Activated T-cell treated with anti-CD3 and anti-CD28 coated beads, Interleukin-2, amount 50 U/mL, for 4 hours (primary cell): ENCODE results near the gene PYM1. TPM values are rescaled to one million over a fixed set of nuclear protein-coding genes. Genes with fewer than 3 reads are reported as not detected.
A peak's percentile ranks its signal among the peaks of the same experiment; 100 is the strongest.

ENCODE experiments used
- ATAC-seq, 2 donors: fragments of 200-7000 bp; cut with Tn5 transposase; one replicate each; pipeline ENCODE4 v1.10.0; 2021
- DNase-seq: peaks from one replicate; pipeline ENCODE4 v3.0.0-alpha.2; 2020
- H3K27me3 Mint-ChIP-seq: one replicate; pipeline ENCODE4 v1.8.0; 2021; ENCODE audit warnings: low read depth, mixed read lengths
- H3K36me3 Mint-ChIP-seq: one replicate; pipeline ENCODE4 v1.8.0; 2022; ENCODE audit warnings: mixed read lengths; ENCODE audit not compliant: insufficient read depth
- H3K4me1 Mint-ChIP-seq: one replicate; pipeline ENCODE4 v1.8.0; 2021; ENCODE audit warnings: low read depth, mixed read lengths
- H3K4me3 Mint-ChIP-seq: one replicate; pipeline ENCODE4 v1.8.0; 2021; ENCODE audit warnings: mild to moderate bottlenecking, moderate library complexity, mixed read lengths
- H3K9me3 Mint-ChIP-seq: one replicate; pipeline ENCODE4 v1.8.0; 2021; ENCODE audit warnings: mixed read lengths
- total RNA-seq, 3 donors: library from RNA; stranded (reverse); gene quantifications; one replicate each; pipeline ENCODE4 v1.2.1, GENCODE V29; 2021

The PYM1 gene
- total RNA-seq, 3 donors from 2014 or later, result 24.9 to 30.0 (median 28.4) TPM

DNA sequence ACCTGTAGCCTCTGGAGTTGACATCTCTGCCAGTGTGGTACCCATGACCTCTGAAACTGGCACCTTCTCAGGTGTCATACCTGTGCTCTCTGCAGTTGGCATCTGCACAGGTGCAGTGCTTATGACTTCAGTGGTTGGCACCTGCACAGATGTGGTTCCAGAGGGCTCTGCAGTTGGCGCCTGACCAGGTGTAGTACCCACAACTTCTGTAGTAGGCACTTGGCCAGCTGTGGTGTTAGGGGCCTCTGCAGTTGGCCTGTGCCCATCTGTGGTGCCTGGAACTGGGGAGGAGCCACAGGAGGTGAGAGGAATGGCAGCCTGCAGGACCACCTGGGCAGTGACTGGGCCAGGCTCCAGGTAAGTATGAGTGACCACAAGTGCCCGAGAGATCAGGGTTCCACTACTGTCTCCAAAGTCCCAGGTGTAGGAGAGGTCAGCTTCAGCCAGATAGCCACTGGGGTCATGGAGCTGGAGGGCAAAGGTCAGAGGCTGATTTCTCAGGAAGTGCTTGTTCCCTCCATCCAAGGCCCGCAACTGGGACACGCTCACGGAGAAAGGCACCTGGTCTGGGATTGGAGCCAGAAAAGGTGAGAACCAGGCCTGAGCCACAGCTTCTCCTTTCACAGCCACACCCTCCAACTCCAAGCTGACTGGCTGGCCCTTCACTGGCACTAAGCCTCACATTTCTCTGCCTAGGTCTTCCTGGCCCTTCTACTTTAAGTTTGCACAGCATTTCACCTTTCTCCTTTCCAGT lies 29.6 kb upstream of the PYM1 start:
- Mint-ChIP-seq H3K36me3 (peaks cover 20% of the 10 kb centered on the region), H3K9me3 (no peaks in the 10 kb centered on the region), H3K27me3 (no peaks in the 10 kb centered on the region), H3K4me3 (no peak overlapping the region), H3K4me1 (peaks cover 13% of the 10 kb centered on the region)
- DNase-seq (no peak), ATAC-seq (no peak)

- ATAC-seq, result peak; percentile 83 to 88
- peak; percentile 46 for DNase-seq
- no peaks in the 10 kb centered on the region for H3K27me3 Mint-ChIP-seq
- no peaks in the 10 kb centered on the region for H3K9me3 Mint-ChIP-seq
- H3K4me3 Mint-ChIP-seq, result no peak overlapping the region
- peaks cover 32% of the 10 kb centered on the region for H3K36me3 Mint-ChIP-seq
- peaks cover 13% of the 10 kb centered on the region for H3K4me1 Mint-ChIP-seq
Observed at GRCh38 chr12:55955800-55956508, 28.3 kb upstream of the PYM1 start.

GRCh38 chr12:55955344-55955743 lies 27.6 kb upstream of the PYM1 start:
- Mint-ChIP-seq H3K27me3 (no peaks in the 10 kb centered on the region), H3K4me1 (peaks cover 13% of the 10 kb centered on the region), H3K9me3 (no peaks in the 10 kb centered on the region), H3K36me3 (peaks cover 32% of the 10 kb centered on the region), H3K4me3 (no peak overlapping the region)
- DNase-seq (no peak), ATAC-seq (no peak)

- H3K36me3 Mint-ChIP-seq, result peaks cover 50% of the 10 kb centered on the region
- no peak overlapping the region for H3K4me3 Mint-ChIP-seq
- peaks cover 37% of the 10 kb centered on the region for H3K4me1 Mint-ChIP-seq
- peak; percentile 38 to 79 for ATAC-seq
- no peaks in the 10 kb centered on the region for H3K27me3 Mint-ChIP-seq
- H3K9me3 Mint-ChIP-seq, result no peaks in the 10 kb centered on the region
- no peak for DNase-seq
Observed at GRCh38 chr12:55946553-55946952, 18.9 kb upstream of the PYM1 start.

DNA sequence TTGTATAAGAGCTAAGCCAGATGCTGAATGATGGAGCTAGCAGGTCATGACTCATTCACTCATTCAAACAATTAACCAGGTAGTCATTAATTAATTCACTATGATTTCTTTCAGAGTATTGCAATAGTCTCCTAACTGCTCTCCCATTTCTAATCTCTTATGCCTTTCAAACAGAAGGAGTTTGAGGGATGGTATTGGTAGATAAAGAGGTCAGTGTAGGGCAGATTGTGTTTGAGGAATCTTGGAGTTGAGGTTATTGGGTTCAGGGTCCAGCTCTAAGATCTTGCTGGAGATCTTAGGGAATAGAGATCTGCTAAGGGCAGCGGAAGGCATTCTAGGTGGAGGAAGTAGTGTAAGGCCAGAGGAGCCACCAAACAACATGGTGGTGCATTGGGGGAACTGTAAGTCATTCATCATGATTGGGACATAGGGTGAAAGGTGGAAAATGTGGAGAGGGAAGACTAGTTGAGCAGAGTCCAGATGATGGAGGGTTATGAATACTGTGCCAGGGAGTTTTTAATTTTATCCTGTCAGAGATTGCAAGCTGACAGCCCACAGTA lies 15.0 kb upstream of the PYM1 start:
- Mint-ChIP-seq H3K9me3 (no peaks in the 10 kb centered on the region), H3K4me3 (no peak overlapping the region), H3K27me3 (no peaks in the 10 kb centered on the region), H3K4me1 (peaks cover 70% of the 10 kb centered on the region), H3K36me3 (peaks cover 63% of the 10 kb centered on the region)
- ATAC-seq (no peak), DNase-seq (no peak)

DNA sequence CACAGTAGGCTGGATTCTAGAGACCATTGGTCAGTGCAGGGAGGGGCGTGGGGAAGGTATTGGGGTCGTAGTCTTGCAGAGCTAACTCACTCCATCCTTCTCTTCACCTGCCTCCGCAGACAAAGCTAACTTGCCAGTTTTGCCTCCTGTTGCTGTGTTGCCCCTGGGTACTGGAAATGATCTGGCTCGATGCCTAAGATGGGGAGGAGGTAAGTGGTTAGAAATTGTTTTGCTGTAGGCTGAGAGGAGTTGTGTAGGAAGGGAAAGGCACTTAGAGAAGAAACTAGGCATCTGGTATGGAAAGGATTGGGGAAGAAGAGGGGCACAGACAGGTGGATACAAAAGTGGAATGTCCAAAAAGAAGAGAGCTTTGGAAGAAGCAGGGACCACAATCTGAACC lies 14.4 kb upstream of the PYM1 start:
- no peak overlapping the region for H3K4me3 Mint-ChIP-seq
- no peak for ATAC-seq
- no peak for DNase-seq
- H3K27me3 Mint-ChIP-seq, result no peaks in the 10 kb centered on the region
- H3K4me1 Mint-ChIP-seq, result peaks cover 72% of the 10 kb centered on the region
- H3K9me3 Mint-ChIP-seq, result no peaks in the 10 kb centered on the region
- peaks cover 64% of the 10 kb centered on the region for H3K36me3 Mint-ChIP-seq

DNA sequence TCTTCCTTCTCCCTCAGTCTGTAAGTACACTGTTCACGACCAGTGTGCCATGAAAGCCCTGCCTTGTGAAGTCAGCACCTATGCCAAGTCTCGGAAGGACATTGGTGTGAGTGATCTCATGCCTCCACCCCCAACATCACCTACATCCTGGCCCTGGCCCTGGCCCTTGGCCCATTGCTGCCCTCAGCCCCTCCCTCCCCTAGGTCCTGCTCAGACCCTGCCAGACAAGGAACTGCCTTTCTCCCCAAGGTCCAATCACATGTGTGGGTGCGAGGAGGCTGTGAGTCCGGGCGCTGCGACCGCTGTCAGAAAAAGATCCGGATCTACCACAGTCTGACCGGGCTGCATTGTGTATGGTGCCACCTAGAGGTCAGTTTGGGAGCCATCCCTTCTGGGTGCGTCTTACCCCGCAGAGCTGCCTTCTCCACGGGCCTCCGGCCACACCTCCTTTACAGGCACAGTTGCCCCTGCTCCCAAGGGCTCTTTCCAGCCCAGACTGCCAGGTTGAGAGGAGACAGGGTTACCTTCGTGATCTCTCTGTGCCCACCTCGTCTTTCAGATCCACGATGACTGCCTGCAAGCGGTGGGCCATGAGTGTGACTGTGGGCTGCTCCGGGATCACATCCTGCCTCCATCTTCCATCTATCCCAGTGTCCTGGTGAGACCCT lies 12.5 kb upstream of the PYM1 start:
- Mint-ChIP-seq H3K36me3 (peaks cover 62% of the 10 kb centered on the region), H3K27me3 (no peaks in the 10 kb centered on the region), H3K9me3 (no peaks in the 10 kb centered on the region), H3K4me1 (peaks cover 79% of the 10 kb centered on the region), H3K4me3 (peak overlapping the region; percentile 27)
- peak; percentile 87 to 88 for ATAC-seq
- peak; percentile 79 for DNase-seq

DNA sequence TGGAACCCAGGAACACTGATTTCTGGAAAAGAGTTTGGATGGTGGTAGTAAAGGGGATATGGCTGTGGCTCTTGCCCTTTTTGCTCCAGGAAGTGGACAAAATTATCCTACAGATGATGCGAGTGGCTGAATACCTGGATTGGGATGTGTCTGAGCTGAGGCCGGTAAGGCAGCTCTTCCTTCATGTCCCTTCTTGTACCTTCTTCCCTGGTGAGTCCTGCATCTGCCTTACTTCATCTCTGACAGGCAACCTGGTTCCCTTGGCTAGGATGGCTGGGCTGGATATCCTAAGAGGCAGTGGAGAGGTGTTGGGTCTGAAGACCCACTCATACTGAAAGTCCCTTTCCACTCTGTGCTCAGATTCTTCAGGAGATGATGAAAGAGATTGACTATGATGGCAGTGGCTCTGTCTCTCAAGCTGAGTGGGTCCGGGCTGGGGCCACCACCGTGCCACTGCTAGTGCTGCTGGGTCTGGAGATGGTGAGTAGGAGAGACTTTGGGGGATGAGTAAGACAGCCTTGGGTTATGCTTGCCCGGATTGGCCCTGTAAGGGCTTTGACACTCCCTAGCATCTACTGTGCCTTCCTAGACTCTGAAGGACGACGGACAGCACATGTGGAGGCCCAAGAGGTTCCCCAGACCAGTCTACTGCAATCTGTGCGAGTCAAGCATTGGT lies 11.3 kb upstream of the PYM1 start:
- peak; percentile 39 for ATAC-seq
- H3K27me3 Mint-ChIP-seq, result no peaks in the 10 kb centered on the region
- H3K4me1 Mint-ChIP-seq, result peaks cover 86% of the 10 kb centered on the region
- H3K36me3 Mint-ChIP-seq, result peaks cover 53% of the 10 kb centered on the region
- H3K9me3 Mint-ChIP-seq, result no peaks in the 10 kb centered on the region
- DNase-seq, result no peak
- no peak overlapping the region for H3K4me3 Mint-ChIP-seq

DNA sequence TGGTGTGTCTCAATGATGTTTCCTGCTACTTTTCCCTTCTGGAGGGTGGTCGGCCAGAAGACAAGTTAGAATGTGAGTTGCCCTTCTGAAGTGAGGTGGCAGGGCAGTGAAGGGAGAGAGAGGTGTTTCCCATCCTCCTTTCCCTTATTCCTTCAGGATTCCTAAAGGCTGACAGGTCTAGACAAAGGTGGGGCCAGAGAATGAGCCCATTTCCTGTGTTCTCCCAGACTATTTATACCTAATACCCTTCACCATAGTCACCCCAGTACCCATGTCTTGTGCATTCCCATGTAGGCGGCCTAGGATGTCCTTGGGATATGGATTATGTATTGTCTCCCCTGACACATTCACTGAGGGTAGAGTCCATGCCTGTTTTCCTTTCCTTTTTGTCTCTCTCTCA lies 10.3 kb upstream of the PYM1 start:
- DNase-seq (no peak), ATAC-seq (no peak)
- H3K4me3 Mint-ChIP-seq, result no peak overlapping the region
- no peaks in the 10 kb centered on the region for H3K27me3 Mint-ChIP-seq
- no peaks in the 10 kb centered on the region for H3K9me3 Mint-ChIP-seq
- peaks cover 93% of the 10 kb centered on the region for H3K4me1 Mint-ChIP-seq
- H3K36me3 Mint-ChIP-seq, result peaks cover 49% of the 10 kb centered on the region

DNA sequence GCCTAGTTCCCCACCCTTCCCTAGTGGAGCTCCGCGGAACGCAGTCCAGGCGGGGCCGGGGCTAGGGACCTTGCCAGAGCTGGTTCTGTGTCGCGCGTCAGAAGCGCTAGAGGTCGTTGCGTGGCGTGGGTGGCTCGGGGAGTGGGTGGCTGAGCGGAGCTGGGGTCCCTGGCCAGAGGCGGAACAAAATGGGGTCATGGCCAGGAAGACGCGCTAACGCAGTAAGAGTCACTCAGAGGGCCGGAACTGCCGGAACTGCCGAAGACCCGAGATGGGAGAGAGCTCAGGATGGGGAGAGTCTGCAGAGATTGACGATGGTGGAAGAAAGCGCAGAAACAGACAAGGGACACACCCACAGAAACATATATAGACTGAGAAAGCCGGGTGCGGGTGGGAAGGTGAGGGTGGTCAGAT lies 8.1 kb upstream of the PYM1 start:
- Mint-ChIP-seq H3K4me3 (peak overlapping the region; percentile 98), H3K27me3 (no peaks in the 10 kb centered on the region), H3K9me3 (no peaks in the 10 kb centered on the region), H3K4me1 (peaks cover 86% of the 10 kb centered on the region), H3K36me3 (peaks cover 33% of the 10 kb centered on the region)
- DNase-seq, result peak; percentile 26
- ATAC-seq, result peak; percentile 23 to 30

DNA sequence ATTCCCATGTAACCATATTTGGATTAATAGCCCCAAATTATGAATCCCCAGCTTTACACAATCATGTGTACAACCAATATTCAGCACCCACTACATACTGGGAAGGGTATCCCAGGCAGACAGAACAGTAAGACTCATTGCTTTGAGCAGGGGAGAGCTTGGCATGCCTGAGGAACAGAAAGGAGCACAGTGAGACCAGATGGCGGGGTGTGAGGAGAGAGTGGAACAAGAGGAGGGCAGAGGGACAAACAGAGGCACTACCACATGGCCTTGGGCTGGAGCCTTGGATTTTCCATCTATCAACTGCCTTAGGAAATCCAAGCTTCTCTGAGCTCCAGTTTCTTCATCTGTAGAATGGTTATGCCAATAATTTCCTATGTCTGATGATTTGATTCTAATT lies 7.1 kb upstream of the PYM1 start:
- ATAC-seq, result no peak
- no peak for DNase-seq
- H3K36me3 Mint-ChIP-seq, result peaks cover 24% of the 10 kb centered on the region
- H3K4me3 Mint-ChIP-seq, result peak overlapping the region; percentile 98
- H3K27me3 Mint-ChIP-seq, result no peaks in the 10 kb centered on the region
- H3K4me1 Mint-ChIP-seq, result peaks cover 86% of the 10 kb centered on the region
- no peaks in the 10 kb centered on the region for H3K9me3 Mint-ChIP-seq

DNA sequence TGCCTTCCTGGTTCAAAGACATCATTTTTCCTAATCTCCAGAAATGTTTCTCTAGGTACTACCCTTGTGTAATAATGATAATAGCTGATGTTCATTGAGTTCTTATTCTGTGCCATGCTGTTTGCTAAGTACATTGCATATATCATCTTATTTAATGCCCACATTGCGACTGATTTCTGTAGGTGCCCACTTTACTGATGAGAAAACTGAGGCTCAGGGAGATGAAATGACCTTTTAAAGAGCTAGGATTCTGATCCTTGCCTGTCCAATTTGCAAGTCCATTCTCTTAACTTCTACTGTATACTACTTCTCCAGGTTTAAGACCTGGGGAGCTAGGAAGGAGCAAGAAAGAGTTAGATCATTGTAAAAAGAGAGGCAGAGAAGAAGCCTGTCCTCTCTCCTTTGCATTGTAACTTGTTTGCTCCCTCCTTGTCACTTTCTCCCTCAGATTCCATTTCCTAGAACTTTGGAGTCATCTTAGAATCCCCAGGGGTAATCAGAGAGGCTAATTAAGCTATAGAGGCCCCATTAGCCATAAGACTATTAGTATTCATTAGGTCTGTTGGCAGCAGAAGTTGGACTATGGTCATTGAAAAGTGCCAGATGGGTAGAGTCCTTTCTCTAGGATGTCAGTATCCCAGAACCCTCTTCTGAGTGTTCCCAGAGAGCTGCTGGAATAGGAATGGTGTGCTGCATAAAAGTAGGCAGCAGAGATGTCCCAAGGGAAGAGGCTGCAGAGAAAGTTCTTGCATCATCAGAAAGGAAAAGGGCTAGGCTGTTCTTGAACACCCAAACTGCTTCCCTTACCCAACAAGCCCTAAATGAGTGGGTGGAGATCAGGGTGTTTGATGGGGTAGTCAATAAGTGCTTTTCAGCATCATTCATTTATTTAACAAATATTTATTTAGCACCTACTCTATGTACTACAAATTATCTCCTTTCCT lies 6.4 kb upstream of the PYM1 start:
- Mint-ChIP-seq H3K27me3 (no peaks in the 10 kb centered on the region), H3K36me3 (peaks cover 22% of the 10 kb centered on the region), H3K9me3 (no peaks in the 10 kb centered on the region), H3K4me1 (peaks cover 86% of the 10 kb centered on the region), H3K4me3 (peak overlapping the region; percentile 98)
- no peak for ATAC-seq
- DNase-seq, result no peak

DNA sequence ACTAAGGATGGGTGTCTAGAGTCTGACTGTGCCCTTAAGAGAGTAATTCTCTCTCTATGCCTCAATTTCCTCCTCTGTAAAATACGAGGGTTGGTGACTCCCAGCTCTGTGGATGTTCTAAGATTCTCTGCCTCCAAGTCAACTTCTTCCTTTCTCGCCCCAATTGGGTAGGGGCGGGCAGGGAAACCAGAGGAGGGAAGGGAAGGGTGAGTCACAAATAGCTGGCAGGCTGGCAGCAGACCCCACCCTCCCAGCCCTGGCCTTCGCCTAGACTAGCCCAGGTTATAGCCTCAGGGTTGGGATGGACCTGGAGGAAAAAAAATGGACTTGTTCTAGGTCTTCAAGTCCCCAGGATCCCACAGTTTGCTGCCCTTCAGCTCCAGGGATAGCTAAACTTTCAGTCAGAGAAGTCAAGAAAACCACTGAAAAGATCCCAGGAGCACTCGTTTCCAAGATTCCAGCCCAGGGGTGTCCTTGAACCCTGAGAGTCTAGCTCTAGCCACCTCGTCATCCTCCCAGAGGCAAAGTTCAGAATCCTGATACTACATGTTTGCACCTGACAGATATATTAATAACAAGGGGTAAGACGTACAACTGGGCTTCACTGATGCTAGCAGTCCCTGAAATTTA lies 5.6 kb upstream of the PYM1 start:
- no peak for ATAC-seq
- peaks cover 16% of the 10 kb centered on the region for H3K36me3 Mint-ChIP-seq
- H3K4me3 Mint-ChIP-seq, result peak overlapping the region; percentile 98
- H3K9me3 Mint-ChIP-seq, result no peaks in the 10 kb centered on the region
- H3K4me1 Mint-ChIP-seq, result peaks cover 83% of the 10 kb centered on the region
- H3K27me3 Mint-ChIP-seq, result no peaks in the 10 kb centered on the region
- no peak for DNase-seq
